EH (cell line): ENCODE results near the gene YARS1.
A peak's percentile ranks its signal among the peaks of the same experiment; 100 is the strongest.
"Not testable (repeated sequence)": the region's sequence is repeated elsewhere in the genome, so short reads cannot be mapped to it uniquely, and the experiment has no call there.

Experiments used
- DNase-seq: peaks from one replicate; pipeline ENCODE4 v3.0.0-alpha.2; 2015; ENCODE audit warnings: low read depth

The YARS1 gene

DNA sequence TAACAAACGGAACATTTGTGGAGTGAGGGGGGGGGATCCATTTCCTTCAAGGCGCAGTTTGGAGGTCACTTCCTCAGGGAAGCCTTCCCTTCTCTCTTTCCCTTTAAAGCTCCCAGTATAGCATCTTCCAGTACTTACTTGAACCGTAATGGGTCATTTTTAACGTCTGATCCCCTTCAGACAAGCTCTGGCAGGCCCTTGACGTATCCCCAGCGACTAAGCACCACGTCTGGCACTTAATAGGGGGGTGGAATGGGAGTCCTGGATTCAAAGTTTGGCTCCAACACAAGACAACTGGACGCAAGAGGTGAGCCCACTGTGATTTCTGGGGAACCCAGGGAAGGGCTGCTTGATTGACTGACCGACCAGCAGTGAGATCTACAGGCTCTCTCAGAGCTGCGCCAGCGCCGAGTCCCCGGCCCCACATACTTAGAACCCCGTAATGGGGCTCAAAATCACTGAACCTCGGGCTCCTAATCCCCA, 441 bp downstream of the YARS1 start:
- DNase-seq: peak; percentile 55

DNA sequence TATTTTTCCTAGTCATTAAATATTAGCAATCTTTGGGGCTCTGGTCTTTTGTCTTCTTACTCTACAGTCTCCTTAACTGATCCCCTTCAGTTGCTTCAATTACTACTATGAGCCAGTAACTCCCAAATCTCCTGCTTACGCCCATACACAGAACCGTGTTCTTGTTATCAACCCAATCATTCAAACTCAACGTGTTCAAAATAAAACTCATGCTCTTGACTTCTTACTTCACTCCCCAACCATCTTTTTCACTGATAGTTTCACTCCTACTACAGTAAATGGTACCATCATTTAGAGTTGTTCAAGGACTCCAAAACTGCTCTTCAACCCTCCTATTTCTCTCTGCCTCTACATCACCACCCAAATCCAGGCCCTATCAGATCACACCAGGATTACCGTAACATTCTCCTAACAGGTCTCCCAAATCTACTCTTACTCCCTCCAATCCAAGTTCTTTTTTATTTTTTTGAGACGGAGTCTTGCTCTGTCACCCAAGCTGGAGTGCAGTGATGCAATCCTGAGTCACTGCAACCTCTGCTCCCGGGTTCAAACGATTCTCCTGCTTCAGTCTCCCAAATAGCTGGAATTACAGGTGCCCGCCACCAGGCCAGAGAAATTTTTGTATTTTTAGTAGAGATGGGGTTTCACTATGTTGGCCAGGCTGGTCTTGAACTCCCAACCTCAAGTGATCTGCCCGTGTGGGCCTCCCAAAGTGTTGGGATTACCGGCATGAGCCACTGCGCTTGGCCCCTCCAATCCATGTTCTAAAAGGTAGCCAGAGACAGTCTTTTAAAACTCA, 3.0 kb downstream of the YARS1 start:
- peak; percentile 57 for DNase-seq

DNA sequence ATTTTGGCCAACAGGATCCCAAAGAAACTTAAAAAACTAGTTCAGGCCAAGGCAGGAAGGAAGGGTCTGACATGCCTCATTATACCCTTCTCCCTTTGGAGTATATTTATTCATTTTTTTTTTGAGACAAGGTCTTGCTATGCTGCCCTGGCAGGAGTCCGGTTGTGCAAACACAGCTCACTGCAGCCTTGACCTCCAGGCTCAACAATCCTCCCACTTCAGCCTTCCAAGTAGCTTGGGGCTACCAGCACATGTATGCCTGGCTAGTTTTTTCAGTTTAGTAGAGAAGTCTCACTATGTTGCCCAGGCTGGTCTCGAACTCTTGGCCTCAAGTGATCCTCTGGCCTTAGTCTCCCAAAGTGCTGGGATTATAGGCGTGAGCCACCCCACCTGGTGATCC, 5.2 kb downstream of the YARS1 start:
- DNase-seq: no peak

DNA sequence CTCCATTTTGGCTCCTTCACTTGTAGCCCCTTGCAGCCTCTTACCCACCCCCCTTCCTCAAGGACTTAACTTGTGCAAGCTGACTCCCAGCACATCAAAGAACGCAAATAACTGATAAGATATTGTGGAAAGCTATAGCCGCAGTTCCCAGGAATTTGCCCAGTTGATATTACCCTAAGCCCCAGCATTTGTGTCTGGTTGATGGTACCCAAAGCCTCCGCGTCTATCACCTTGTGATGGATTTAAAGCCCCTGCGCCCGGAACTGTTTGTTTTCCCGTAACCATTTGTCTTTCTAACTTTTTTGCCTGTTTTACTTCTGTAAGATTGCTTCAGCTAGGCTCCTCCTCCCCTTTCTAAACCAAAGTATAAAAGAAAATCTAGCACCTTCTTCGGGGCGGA, 5.9 kb downstream of the YARS1 start:
- DNase-seq: no peak

DNA sequence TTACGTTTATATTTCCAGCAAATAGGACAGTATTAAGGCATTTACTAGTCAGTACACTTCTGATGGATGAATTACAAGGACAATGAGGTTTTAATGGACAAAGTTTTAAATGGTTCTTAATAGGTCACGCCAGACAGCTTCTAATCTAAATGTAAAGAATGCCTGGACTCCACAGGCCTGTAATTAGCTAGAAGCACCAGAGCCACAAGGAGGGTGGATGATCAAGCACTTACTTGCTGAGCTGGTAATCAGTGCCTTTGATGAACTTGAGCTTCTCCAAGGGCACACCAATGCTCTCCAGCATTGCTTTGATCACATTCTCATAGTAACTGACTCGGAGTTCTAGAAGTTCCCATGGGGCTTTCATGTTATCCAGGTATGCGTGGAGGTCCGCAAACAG, 6.8 kb downstream of the YARS1 start:
- DNase-seq: no peak

DNA sequence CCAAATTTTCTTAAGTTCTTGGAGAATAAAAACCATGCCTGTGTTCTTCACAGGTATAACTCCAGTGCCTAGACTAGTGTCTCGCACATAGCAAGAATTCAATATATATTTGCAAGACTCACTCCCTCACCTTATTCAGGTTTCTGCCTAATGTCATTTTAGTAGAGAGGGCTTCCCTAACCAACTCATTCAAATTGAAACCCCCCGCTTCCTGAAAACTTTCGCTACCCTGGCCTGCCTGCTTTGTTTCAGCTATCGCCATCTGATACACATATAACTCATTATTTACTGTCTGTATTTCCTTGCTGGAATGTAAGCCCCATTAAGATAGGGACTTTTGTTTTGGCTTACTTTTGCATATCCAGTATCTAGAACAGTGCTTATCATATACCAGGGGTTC, 8.6 kb downstream of the YARS1 start:
- no peak for DNase-seq

DNA sequence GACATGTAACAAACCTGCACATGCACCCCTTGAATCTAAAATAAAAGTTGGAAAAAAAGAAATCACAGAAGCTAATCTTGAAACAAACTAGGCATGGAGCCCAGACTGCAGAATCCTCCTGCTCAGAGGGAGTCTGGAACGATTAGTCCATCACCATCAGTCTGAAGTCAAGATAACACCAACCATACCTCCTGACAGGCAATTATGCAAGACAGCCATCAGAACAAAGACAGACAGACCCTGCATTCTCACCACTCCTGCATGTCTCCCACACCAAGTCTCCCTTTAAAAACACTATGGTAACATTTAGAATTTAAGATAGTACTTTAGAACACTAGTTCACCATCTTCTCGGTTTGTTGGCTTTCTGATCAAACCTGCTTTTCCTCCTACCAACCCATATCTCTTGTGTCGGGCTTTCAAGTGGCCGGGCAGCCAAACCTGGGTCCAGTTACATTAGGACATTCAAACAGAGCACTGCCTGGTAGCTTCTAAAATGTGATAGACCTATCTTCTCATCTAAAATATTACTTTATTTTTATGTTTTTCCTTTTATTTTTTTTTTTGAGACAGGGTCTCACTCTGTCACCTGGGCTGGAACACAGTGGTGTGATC, 10.1 kb downstream of the YARS1 start:
- no peak for DNase-seq

DNA sequence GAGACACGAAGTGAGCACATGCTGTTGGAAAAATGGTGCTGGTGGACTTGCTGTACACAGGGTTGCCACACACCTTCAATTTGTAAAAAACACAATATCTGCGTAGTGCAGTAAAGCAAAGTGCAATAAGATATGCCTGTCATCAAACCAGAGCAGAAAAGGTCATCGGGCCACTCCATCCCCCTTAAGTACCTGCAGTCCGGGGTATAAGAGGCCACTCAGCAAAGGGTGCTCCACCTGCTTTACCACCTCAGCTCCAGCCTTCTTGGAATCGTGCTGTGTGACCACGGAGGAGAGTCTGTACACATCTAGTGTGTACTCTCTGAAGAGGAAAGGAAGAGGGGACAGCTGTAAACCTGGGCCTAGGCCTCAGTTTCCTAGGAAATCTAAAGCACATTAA, 10.9 kb downstream of the YARS1 start:
- no peak for DNase-seq

DNA sequence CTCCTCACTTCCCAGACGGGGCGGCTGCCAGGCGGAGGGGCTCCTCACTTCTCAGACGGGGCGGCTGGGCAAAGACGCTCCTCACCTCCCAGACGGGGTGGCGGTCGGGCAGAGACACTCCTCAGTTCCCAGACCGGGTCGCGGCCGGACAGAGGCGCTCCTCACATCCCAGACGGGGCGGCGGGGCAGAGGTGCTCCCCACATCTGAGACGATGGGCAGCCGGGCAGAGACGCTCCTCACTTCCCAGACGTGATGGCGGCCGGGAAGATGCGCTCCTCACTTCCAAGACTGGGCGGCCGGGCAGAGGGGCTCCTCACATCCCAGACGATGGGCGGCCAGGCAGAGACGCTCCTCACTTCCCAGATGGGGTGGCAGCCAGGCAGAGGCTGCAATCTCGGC, 12.7 kb downstream of the YARS1 start:
- DNase-seq: not testable (repeated sequence)

DNA sequence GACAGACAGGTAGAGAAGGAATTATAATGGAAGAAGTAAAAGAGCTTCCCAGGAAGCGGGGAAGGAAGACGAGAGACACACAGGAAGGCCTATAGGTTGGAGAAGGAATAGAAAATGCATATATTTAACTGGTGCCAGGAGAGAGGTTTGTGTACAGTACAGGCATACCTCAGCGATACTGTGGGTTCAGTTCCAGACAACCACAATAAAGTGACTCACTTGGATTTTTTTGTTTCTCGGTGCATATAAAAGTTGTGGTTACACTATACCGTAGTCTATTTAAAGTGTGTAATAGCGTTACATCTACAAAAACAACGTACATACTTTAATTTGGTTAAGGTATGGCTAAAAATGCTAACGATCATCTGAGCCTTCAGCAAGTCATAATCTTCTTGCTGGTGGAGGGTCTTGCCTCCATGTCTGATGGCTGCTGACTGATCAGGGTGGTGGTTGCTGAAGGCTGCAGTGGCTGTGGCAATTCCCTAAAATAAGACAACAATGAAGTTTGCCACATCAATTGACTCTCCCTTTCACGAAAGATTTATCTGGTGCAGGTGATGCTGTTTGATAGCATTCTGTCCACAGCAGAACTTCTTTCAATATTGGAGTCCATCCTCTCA, 16.0 kb downstream of the YARS1 start:
- DNase-seq: peak; percentile 81

DNA sequence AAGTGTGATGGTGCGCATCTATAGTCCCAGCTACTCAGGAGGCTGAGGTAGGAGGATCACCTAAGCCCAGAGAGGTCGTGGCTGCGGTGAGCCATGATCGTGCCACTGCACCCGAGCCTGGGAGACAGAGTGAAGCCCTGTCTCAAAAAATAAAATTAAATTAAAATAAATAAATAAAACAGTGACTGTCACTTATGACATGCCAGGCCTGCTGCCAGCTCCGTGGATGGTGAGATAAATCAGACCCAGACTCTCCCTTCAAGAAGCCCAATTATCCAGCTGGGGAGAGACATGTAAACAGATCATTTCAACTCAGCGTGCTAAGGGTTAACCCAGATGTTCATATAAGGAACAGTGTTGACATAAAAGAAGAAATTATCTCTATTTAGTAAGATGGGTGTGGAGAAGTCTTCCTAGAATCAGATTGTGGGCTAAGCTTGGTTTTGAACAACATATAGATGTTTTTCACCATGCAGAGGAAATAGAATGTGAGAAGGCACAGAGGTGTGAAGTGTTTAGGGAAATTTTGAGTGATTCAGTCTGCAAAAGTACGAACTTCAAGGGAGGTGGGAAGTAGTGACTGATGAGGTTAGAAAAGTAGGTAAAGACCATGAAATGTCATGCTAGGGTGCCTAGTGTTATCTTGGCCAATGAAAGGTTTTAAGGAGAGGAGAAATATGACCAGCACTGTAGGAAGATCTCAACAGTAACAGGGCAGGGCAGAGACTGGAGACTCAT, 18.3 kb downstream of the YARS1 start:
- DNase-seq: peak; percentile 48

DNA sequence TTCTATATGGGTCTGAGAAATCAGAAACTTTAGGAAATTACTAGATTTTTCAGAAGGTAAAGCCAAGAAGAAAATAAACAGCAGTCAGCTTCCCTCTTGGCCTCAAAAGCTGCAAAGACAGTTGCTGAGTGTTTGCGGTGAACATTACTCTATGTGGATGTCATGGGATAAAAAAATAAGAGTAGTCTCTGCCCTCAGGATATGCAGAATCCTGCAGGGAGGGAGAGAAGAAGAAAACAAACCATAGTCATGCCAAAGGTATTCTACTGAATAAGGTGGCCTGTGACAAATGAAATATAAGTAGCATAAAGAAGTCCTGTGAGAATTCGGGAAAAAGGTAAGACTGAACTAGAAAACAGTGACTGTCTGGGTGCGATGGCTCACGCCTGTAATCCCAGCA, 19.0 kb downstream of the YARS1 start:
- DNase-seq: peak; percentile 93

DNA sequence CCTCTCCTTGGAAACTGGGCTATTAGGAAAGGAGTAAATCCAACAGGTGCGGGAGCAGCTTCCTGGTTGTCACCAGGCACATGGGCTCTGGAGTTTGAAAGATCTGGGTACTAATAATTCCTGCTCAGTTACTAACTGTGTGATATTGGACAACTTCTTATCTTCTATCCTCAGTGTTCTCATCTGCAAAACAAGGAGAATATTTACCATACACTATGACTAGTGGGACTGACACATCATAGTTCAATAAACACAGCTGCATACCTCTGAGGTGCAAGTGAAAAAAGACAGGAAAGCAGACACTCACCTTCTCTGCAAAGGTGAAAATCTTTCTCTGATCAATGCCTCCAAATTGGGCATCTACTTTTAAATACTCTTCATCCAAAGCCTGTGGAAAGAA, 19.7 kb downstream of the YARS1 start:
- no peak for DNase-seq

DNA sequence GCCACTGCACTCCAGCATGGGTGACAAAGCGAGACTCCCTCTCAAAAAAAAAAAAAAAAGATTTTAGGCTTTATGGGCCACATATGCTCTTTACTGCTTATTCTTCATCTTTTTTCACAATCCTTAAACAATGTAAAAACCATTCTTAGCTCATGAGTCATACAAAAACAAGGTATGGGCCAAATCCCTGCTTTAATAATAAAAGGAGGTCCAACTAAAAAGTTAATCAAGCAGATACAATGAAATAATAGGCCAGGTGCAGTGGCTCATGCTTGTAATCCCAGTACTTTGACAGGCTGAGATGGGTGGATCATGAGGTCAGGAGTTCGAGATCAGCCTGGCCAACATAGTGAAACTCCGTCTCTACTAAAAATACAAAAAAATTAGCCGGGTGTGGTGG, 21.4 kb downstream of the YARS1 start:
- DNase-seq: peak; percentile 70

DNA sequence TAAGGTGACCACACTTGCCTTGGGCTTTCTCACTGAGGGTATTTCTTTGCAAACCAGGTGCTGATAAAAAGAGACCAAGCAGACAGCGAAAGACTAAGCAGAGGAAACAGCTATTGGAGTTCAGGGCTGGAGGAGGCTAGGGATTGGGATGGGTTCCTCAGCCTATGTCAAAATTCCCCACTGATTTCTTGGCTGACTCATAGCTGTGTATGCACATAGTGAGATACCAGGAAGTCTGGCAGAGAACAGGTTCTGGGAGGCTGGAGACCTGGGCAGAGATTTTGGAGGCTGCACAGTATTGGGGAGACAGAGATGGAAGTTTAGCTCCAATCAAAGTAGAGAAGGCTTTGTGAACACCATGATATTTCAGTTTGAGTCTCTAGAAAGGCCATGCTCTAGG, 25.3 kb downstream of the YARS1 start:
- peak; percentile 52 for DNase-seq

DNA sequence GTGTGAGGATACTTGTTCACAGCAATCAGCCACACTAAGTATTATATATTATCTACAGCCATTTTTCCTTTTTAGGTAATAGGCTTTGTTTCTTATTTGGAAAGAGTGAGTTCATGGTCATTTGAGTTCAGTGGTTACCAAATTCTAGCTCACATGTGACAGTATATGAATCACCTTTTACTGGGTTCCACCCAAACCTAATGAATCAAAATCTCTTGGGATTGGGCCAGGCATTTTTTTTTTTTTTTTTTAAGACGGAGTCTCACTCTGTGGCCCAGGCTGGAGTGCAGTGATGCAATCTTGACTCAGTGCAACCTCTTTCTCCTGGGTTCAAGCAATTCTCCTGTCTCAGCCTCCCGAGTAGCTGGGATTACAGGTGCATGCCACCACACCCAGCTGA, 27.8 kb downstream of the YARS1 start:
- DNase-seq: peak; percentile 84

DNA sequence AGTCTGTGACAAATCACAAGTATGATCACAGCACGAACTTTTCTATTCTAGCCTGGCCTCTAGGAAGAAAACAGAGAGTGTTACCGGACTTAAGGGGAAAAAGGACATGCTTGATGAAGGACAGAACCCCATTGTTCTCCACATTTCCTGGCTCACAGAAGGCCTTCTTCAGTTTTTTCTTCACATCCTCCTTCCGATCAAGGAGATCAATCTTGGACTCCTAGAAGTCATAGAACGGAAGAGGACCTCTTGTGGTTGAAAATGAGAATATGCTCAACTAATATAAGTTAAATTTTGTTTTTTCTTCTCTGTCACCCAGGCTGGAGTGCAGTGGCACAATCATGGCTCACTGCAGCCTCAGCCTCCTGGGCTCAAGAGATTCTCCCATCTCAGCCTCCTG, 30.3 kb downstream of the YARS1 start:
- DNase-seq: peak; percentile 36

DNA sequence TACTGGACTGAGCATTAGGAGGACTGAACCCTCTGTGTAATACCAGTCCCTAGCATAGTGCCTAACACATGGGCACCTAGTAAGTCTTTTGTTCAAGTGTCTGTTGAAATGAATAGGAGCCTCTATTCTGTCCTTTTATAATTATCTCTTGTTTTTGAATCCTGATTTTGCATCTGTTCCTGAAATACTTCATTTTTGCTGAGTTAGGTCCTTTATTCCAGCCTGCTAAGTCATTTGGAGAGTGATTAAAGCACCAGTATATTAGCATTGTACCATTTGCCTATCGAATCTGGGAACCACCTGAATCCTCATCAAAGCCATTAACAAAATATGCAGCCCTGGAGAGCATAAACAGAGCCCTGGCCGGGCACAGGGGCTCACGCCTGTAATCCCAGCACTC, 32.3 kb downstream of the YARS1 start:
- DNase-seq: no peak

DNA sequence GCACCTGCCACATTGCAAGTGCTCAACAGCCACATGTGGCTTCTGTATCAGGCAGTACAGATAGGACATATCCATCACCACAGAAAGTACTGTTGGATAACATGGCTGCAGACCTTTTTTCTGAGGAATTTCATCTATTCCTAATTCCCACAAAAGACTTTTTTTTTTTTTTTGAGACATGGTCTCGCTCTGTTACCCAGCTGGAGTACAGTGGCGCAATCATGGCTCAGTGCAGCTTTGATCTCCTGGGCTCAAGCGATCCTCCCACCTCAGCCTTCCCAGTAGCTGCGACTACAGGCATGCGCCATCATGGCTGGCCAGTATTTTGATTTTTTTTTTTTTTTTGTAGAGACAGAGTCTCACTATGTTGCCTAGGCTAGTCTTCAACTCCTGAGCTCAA, 33.3 kb downstream of the YARS1 start:
- no peak for DNase-seq

DNA sequence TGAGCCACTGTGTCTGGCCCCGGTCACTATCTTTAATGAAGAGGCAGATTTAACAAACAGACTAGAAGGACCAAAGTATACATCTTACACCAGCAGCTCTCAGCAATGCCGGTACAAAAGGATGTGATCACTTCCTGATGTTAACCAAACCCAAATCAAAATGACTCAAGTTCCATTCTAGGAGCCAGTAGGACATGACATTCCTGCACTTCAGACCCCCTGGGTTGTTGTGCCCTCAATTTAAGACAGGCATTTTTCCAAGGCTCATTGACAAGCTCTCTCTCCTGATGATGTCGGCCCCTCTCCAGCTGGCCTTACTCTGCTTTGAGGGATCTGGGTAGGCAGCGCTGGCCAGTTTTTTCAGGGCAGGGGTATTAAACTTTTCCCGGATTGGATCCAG, 35.1 kb downstream of the YARS1 start:
- peak; percentile 67 for DNase-seq

DNA sequence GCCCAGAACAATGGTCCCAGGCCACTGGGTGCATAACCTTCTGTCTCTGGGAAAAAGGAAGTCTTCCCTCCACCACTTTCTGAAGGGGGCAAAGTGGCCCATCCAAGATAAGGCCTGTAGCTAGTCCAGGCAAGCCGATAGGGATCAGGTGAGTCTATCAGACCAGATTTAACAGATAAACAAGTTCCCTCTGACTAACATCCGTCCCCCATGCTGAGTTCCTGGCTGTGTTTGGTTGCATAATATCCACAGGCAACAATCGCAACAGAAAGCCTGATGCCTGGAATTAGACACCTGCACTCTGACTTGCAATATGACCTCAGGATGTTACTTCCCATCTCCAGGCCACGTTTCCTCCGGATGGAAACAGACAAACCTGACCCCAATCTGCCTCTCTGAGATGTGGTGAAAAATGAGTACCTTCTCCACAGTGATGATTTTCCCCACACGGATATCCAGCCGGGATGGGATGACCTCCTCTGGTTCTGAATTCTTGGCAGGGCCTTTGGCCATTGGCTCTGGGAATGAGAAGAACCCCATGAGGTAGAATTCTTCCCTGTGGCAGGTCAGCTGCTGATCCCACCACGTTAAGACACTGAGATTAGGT, 36.4 kb downstream of the YARS1 start:
- no peak for DNase-seq

DNA sequence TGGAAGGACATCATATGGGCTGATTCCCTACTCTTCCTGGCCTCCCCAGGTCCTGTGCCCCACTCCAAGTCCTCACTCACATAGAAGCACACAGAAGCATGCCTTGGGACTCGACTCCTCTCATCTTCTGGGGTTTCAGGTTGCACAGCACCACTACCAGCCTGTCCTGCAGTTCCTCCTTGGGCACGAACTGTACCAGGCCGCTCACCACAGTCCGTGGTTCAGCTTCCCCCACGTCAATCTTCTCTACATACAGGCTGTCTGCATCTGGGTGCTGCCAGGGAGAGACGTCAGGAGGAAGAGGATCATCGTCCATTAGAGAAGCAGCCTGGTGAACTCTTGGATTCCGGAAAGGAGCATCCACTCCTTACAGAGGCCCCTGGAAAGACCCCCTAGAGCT, 37.2 kb downstream of the YARS1 start:
- DNase-seq: no peak
